Loucy (cell line): ENCODE data around the gene NBPF4.
"Not testable (repeated sequence)": the region's sequence is repeated elsewhere in the genome, so short reads cannot be mapped to it uniquely, and the experiment has no call there.

Experiments used
- H2AFZ ChIP-seq: fragments of 200-600 bp; sonication (generic); 2 replicates; pipeline ENCODE4 v1.6.0; 2016; ENCODE audit warnings: antibody characterized with exemption, mild to moderate bottlenecking, low read length, moderate library complexity
- H3F3A ChIP-seq: fragments of 200-600 bp; 2 replicates; pipeline ENCODE4 v1.6.0; 2016; ENCODE audit warnings: antibody characterized with exemption, low read depth, mild to moderate bottlenecking
- H3K27me3 ChIP-seq: fragments of 200-600 bp; sonication (generic); 2 replicates; pipeline ENCODE4 v1.6.1; 2014; ENCODE audit warnings: low read length, mild to moderate bottlenecking; ENCODE audit not compliant: insufficient read depth, poor library complexity, severe bottlenecking
- H3K36me3 ChIP-seq: fragments of 200-600 bp; sonication (generic); 2 replicates; pipeline ENCODE4 v1.6.1; 2016; ENCODE audit warnings: low read length; ENCODE audit not compliant: insufficient read depth
- H3K4me1 ChIP-seq: fragments of 200-600 bp; sonication (generic); 2 replicates; pipeline ENCODE4 v1.5.1; 2014; ENCODE audit warnings: low read length, mild to moderate bottlenecking; ENCODE audit not compliant: insufficient read depth, poor library complexity, severe bottlenecking
- H3K4me2 ChIP-seq: fragments of 200-600 bp; sonication (generic); 2 replicates; pipeline ENCODE4 v1.6.0; 2014; ENCODE audit warnings: antibody characterized with exemption, low read length, low read depth, mild to moderate bottlenecking; ENCODE audit not compliant: poor library complexity, severe bottlenecking
- H3K4me3 ChIP-seq: fragments of 200-600 bp; sonication (generic); 2 replicates; pipeline ENCODE4 v1.5.1; 2014; ENCODE audit warnings: low read length, mild to moderate bottlenecking, mixed read lengths; ENCODE audit not compliant: poor library complexity, severe bottlenecking
- H3K79me2 ChIP-seq: fragments of 200-600 bp; sonication (generic); 2 replicates; pipeline ENCODE4 v1.6.1; 2014; ENCODE audit warnings: low read length; ENCODE audit not compliant: insufficient read depth
- H3K9ac ChIP-seq: fragments of 200-600 bp; sonication (generic); 2 replicates; pipeline ENCODE4 v1.6.0; 2014; ENCODE audit warnings: mild to moderate bottlenecking, low read depth, low read length, moderate library complexity; ENCODE audit not compliant: poor library complexity, severe bottlenecking
- H3K9me2 ChIP-seq: fragments of 200-600 bp; sonication (generic); replicated peaks from 2 replicates; pipeline ENCODE4 v1.6.1; 2016; ENCODE audit warnings: low read depth, low read length, mixed read lengths
- H3K9me3 ChIP-seq: fragments of 200-600 bp; sonication (generic); 2 replicates; pipeline ENCODE4 v1.6.1; 2014; ENCODE audit warnings: mild to moderate bottlenecking, antibody characterized with exemption, low read length, low read depth; ENCODE audit not compliant: insufficient read depth
- H4K20me1 ChIP-seq: fragments of 200-600 bp; sonication (generic); 2 replicates; pipeline ENCODE4 v1.6.0; 2014; ENCODE audit warnings: antibody characterized with exemption, low read length, mild to moderate bottlenecking; ENCODE audit not compliant: insufficient read depth, poor library complexity, severe bottlenecking

The NBPF4 gene, protein sequence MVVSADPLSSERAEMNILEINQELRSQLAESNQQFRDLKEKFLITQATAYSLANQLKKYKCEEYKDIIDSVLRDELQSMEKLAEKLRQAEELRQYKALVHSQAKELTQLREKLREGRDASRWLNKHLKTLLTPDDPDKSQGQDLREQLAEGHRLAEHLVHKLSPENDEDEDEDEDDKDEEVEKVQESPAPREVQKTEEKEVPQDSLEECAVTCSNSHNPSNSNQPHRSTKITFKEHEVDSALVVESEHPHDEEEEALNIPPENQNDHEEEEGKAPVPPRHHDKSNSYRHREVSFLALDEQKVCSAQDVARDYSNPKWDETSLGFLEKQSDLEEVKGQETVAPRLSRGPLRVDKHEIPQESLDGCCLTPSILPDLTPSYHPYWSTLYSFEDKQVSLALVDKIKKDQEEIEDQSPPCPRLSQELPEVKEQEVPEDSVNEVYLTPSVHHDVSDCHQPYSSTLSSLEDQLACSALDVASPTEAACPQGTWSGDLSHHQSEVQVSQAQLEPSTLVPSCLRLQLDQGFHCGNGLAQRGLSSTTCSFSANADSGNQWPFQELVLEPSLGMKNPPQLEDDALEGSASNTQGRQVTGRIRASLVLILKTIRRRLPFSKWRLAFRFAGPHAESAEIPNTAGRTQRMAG

DNA sequence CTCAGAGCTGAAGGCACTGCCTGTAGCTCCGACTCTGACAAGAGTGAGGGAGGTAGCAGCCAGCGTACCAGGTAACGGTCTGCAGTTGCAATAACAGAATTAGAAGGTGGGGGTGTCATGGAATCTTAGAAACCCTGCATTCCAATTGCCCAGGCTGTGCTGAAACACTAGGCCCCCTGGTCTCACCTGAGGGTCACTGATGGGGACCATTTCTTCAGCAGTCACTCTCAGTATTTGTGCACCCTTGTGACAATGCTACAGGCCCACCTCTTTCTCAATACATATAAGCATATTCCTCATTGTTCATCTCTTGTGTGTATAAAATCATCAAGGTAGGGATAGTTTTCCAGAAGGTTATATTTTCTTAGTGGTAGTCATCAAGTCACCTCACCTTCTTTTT is at the start of gene NBPF4:
NBPF4 (minus strand) TSS at position 101 of the 400 bp plus-strand sequence. CDS start 315 bp downstream, outside the sequence.
- H3K9me3 ChIP-seq, H3K79me2 ChIP-seq, H3K9me2 ChIP-seq, H3K36me3 ChIP-seq, H2AFZ ChIP-seq, H3F3A ChIP-seq, H4K20me1 ChIP-seq, H3K4me3 ChIP-seq, H3K9ac ChIP-seq, H3K4me1 ChIP-seq, H3K4me2 ChIP-seq, H3K27me3 ChIP-seq: not testable (repeated sequence)

DNA sequence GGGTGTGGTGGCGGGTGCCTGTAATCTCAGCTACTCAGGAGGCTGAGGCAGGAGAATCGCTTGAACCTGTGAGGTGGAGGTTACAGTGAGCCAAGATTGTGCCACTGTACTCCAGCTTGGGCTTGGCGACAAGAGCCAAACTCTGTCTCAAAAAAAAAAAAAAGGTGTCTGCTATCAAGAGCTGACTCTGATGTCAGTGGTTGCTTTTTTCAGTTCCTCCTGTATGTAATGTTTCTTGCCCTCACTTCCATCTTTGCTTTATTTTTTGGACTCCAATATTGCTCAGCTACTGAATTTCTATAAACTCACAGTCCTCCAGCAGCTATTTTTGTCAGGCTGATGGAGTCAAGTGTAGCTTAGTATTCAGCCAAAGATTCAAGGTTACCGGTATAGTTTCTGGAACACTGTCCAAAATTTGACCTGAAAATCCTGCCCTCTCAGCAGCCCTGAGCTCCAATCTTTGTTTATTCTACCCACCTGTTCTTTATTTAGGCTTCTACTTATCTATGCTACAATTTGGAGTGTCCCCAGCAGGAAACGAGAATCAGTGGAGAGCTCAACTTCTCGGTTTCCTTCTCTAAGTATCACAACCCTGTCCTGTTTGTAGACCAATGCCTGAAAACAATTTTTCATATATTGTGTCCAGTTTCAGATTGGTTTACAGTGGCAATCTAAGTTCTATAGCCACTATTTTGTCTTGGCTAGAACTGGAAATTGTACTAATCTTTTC is 38.8 kb upstream of the NBPF4 start:
- H3K9ac ChIP-seq, H3K79me2 ChIP-seq, H3K36me3 ChIP-seq, H3K9me3 ChIP-seq, H3K27me3 ChIP-seq, H3K9me2 ChIP-seq, H3K4me2 ChIP-seq, H3K4me3 ChIP-seq, H3F3A ChIP-seq, H3K4me1 ChIP-seq, H4K20me1 ChIP-seq, H2AFZ ChIP-seq: not testable (repeated sequence)

DNA sequence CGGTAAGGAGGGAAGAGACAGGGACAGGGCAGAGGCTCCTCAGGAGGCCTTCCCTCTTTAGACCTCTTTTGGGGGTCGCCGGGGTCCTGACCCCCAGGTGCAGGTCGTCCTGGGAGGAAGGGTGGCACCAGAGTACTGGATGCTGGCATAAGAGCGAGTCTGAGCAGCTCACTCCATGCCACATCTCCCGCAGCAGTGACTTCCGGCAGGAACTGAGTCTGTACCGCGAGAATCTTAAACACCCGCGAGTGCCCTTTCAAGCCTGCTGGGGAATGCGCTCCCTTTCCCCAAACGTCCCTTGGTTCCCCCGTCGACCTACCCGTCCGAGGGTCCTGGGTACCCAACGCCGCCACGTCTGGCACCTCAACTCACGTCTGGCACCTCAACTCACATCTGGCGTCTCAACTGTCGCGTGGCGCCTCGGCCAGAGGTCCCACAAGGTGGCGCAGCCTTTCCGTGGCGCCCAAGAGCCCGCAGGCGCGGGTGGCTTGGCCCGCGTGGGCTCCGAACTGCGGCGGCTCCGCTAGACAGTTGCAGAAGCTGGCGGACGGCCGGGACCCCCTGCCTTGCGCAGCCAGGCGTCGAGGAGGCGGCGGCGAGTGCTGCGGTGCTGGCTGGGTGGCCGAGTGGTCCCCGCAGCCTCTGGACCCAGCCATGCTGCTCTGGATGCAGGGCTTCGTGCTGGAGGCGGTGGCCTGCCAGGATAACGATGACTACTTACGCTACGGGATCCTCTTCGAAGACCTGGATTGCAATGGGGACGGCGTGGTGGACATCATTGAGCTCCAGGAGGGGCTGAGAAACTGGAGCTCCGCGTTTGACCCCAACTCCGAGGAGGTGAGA is 28.8 kb upstream of the NBPF4 start:
- not testable (repeated sequence) for H2AFZ ChIP-seq, H3K9ac ChIP-seq, H3K36me3 ChIP-seq, H3K4me3 ChIP-seq, H3K9me2 ChIP-seq, H3F3A ChIP-seq, H3K9me3 ChIP-seq, H3K4me1 ChIP-seq, H3K79me2 ChIP-seq, H3K4me2 ChIP-seq, H3K27me3 ChIP-seq, H4K20me1 ChIP-seq

DNA sequence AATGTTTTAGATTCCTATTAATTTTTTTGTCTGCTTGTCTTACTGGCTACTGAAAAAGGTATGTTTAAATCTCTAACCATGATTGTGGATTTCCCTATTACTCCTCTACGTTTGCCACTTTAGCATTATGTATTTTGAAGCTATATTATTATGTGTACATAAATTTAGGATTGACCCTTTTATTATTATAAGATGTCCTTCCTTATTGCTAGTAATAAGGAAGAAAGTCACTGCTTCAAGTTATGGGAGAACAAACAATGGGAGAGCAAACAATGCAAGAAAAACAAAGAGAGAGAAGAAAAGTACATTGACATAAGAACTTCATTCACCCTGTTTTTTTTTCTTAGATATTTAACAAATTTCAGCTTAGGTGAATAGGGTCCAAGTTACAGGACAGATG is 23.2 kb upstream of the NBPF4 start:
- not testable (repeated sequence) for H3K9ac ChIP-seq, H3K4me3 ChIP-seq, H3F3A ChIP-seq, H3K4me2 ChIP-seq, H2AFZ ChIP-seq, H3K9me2 ChIP-seq, H4K20me1 ChIP-seq, H3K27me3 ChIP-seq, H3K4me1 ChIP-seq, H3K9me3 ChIP-seq, H3K36me3 ChIP-seq, H3K79me2 ChIP-seq

DNA sequence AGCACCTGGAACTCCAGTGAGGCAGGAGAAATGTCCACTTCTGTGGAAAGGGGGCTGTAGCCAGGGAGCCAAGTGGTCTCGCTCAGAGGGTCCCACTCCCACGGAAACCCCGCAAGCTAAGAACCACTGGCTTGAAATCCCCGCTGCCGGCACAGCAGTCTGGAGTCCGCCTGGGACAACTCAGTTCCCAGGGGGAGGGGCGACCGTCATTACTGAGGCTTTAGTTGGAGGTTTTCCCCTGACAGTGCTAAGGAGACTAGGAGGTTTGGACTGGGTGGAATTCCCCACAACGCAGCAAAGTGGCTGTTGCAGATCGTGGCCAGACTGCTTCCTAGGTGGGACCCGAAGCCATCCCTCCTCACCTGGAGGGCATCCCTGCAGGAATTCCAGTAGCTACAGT is 18.1 kb upstream of the NBPF4 start:
- H3K27me3 ChIP-seq, H2AFZ ChIP-seq, H3K4me3 ChIP-seq, H3F3A ChIP-seq, H3K9me3 ChIP-seq, H3K9ac ChIP-seq, H4K20me1 ChIP-seq, H3K4me1 ChIP-seq, H3K4me2 ChIP-seq, H3K36me3 ChIP-seq, H3K79me2 ChIP-seq, H3K9me2 ChIP-seq: not testable (repeated sequence)

DNA sequence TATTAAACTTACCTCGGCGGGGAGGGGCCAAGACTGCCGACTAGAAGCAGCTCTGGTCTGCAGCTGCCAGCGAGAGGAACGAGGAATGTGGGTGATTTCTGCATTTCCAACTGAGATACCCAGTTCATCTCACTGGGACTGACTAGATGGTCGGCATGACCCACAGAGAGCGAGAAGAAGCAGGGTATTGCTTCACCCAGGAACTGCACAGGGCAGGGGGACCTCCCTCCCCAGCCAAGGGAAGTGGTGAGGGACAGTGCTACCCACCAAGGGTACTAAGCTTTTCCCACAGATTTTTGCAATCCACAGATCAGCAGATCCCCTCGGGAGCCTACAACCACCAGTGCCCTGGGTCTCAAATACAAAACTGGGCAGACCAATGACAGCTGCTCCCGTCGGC is 17.6 kb upstream of the NBPF4 start:
- not testable (repeated sequence) for H3K27me3 ChIP-seq, H3K79me2 ChIP-seq, H3K4me3 ChIP-seq, H3F3A ChIP-seq, H4K20me1 ChIP-seq, H3K9me3 ChIP-seq, H3K9ac ChIP-seq, H3K9me2 ChIP-seq, H3K4me1 ChIP-seq, H3K4me2 ChIP-seq, H3K36me3 ChIP-seq, H2AFZ ChIP-seq
